ENCODE data around the gene DMD.

DNA sequence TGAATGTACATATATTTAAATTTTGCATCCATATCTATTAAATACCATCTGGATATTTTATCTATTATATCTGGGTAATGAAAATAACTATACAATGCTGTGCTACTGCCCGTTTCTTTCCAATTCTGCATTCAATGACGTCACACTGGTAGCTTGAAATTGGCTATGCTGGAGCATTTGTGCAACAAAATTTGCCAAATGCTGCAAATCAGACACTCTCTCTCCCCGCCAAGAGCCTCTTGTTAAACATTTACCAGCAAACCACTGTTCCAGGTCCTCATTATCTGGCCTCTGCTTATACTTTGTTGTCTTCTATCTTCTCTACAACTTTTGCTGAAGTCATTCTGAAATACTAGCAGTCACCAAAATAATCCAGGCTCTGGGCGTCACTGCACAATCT lies 1201.1 kb downstream of the DMD start:
- TF ChIP-seq, protein P1, sequence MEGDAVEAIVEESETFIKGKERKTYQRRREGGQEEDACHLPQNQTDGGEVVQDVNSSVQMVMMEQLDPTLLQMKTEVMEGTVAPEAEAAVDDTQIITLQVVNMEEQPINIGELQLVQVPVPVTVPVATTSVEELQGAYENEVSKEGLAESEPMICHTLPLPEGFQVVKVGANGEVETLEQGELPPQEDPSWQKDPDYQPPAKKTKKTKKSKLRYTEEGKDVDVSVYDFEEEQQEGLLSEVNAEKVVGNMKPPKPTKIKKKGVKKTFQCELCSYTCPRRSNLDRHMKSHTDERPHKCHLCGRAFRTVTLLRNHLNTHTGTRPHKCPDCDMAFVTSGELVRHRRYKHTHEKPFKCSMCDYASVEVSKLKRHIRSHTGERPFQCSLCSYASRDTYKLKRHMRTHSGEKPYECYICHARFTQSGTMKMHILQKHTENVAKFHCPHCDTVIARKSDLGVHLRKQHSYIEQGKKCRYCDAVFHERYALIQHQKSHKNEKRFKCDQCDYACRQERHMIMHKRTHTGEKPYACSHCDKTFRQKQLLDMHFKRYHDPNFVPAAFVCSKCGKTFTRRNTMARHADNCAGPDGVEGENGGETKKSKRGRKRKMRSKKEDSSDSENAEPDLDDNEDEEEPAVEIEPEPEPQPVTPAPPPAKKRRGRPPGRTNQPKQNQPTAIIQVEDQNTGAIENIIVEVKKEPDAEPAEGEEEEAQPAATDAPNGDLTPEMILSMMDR (IDR thresholded peaks at IDR 0.05): no peak
- TF ChIP-seq EZH2phosphoT487 (IDR thresholded peaks at IDR 0.05): no peak

Measured in neural progenitor cell (in vitro differentiated cells).